T follicular helper cell (primary cell): ENCODE data around the gene TMEM253.

Experiments
- DNase-seq: peaks from one replicate; pipeline ENCODE4 v3.0.0-alpha.2; 2020; ENCODE audit warnings: low read depth

The TMEM253 gene

DNA sequence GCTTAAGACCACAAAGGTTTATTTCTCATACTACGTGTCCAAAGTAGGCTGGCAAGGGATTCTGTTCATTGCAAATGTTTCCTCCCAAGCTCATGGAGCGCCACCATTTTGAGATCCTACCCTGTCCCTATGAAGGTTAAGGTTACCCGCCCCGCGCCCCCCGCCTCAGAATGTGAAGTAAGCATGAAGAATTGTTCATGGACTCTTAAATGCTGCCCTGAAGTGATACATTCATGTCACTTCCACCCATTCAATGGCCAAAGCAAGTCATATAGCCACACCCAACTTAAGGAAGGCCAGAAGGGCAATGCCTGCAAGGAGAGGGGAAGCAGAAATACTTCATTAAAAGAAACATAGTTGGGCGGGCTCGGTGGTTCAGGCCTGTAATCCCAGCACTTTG is 4.2 kb downstream of the TMEM253 start:
- no peak for DNase-seq

DNA sequence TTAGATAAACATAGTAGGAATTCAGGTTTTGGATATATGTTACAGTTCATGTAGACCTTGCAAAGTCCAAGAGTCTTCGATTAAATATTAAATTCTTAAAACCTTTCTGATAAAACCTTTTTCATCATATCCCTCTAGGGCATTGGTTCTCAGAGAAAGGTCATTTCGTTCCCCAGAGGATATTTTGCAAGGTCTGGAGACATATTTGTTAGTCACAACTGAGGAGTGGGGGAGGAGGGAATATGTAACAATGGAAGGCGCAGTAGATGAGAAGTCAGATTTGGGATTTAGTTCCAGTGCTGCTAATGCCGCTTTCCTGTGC is 5.3 kb downstream of the TMEM253 start:
- DNase-seq: no peak

DNA sequence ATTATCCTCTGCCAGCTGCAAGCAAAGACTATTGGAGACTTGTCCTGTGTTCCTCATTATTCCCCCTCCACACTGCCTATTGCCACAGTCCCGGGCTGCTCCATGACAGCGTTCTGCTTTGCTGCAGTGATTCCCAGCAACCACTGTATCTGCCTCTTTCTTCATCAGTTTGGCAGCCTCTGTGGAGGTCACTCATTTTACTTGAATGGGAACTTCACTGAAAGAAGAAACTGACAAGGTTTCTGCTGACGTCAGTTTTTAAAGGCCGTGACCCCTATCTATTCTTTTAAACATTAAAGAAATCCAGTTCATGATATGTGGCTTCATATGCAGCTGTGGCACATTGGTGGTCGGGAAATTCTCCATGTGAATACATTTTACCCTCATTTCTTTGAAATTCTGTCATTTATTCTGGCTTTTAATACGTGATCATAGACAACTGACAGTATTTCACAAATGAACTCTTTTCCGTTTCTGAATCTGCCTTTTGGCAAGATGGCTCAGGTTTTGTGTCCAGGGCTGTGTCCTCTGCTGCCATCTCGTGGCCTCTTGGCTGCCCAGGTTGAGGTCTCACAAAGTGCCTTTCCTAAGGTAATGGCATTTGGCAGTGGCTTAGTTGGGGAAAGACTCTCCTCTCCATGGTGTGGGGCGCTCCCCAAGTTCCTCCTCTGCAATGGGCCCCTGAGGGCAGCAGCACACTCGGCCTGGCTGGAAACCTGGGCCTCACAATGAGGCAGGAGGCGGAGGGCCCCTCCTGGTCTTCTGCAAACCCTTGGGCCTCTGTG is 5.8 kb downstream of the TMEM253 start:
- peak; percentile 64 for DNase-seq

DNA sequence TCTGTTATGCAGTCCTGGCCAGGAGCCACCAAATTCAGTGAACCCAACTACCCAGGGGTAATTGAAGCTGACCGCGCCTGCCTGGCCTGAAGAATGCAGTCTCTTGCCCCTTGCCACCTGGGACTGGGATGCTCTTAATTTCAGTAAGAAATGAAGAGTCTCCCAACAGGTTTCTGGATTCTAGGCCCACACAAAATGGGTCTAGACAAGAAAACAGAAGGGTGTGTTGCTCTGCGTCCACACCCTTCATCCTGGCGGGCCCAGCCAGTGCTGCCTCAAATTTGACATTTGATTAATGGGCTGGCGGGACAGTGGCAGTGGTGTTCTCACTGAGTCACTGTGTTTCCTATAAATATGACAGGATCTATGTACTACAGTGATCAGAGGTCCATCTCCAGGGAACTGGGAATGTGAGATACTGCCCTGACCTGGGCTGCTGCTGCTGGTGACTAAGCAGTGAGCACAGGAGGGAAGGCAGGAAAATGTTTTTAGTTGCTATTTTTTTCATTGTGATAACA is 6.5 kb downstream of the TMEM253 start:
- DNase-seq: no peak

DNA sequence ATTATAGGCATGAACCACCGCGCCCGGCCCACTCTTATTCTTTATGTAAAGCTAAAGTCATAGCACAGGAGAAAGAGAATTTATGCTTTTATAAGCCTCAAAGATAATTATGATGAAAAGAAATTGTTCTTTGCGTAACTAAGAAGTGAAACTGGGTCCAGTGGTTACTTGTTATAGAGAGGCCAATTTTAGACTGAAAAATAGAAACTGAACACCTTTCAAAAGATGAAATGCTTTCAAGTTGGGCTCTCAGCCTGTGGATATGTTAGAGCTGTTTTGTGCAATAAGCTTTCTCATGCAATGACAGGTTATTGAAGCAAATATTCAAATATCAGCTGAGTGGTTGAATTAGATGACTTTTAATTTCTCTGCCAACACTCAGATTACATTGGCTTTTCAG is 7.9 kb downstream of the TMEM253 start:
- DNase-seq: no peak

DNA sequence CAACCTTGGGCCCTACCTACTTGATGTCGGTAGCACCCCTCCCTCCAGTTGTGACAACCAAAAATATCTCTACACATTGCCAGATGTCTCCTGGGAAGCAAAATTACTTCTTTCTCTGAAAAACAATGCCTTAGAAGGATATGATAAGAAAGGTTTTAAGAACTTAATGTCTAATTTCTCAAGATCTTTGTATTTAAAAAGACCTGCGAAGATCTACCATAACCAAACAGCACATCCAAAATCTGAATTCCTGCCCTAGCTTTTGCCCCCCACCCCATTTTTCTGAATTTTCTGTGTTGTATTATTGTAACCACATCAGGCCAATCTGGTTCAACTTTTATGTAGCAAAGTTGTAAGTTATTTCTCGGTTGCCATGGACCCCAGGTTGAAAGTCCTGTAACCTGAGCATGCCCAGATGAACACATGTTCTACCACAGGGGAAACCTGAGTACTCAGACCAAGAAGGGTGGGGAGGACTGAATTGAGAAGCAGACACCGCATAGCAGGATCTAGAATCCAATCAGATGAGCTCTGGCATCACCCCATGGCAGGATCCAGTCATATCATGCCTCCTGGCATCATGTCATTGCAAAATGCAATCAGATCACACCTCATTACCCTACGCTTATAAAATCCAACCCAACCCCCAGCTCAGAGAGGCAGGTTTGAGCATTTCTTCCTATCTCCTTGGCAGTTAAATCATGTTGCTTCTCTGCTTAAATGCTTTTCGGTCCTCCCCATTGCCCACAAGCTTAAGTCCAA is 8.7 kb downstream of the TMEM253 start:
- DNase-seq: no peak

DNA sequence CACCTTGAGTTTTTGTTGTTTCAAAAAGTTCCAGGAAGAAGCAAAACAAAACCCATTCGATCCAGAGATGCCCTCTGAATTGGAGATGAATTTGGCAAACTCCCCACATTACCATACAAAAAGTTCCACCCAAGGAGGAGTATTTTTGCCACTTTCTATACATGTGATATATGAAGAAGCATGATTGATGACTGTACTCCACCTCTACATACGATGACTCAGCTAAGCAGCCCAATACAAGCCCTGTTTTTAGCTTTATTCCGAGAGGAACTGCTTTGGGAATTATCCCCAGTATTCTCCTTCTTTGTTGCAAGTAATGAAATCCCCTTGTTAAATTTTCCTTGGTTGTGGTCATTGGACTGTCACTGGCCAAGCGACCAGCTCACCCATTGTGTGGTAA is 11.4 kb downstream of the TMEM253 start:
- no peak for DNase-seq

DNA sequence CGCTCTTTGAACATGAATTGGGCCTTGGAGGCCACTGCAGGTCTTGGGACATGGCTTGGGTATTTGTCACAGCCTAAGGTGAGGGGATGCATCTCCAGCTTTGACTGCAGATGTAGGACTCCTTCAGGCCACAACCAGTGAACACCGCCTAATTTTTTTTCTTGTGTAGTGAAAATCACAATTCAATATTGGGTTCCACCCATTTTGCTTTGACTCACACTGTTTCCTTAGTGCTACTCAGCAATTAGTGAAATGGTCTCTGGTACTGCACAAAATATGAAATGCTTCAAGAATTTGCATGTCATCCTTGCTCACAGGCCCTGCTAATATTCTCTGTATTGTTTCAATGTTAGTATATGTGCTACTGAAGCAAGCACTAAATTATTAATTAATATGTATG is 12.5 kb downstream of the TMEM253 start:
- no peak for DNase-seq

DNA sequence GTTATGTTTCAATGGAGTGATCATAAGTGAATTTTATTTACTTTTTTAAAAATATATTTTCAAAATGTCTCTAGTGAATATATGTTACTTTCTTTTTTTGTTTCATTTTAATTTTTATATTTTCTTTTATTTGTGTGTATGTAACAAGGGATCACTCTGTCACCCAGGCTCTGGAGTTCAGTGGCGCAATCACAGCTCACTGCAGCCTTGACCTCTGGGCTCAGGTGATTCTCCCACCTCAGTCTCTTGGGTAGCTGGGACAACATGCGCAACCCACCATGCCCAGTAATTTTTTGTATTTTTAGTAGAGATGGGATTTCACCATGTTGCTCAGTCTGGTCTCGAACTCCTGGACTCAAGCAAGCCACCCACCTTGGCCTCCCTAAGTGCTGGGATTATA is 18.1 kb downstream of the TMEM253 start:
- no peak for DNase-seq

DNA sequence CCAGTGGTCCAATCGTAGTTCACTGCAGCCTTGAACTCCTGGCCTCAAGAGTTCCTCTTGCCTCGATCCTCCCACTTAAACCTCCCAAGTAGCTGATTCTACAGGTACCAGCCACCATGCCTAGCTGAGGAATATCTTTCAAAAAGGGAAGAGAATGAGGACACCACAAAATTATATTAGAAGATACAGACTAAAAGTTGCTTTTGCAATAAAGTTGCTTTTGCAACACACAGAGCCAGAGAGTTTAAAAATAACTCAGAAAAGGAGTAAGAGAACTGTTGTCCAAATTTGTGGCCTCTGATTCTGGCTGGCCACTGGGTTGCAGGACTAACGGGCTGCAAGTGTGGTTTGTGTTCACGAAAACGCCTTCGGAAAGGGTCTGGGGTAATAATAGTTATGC is 19.8 kb downstream of the TMEM253 start:
- DNase-seq: no peak

DNA sequence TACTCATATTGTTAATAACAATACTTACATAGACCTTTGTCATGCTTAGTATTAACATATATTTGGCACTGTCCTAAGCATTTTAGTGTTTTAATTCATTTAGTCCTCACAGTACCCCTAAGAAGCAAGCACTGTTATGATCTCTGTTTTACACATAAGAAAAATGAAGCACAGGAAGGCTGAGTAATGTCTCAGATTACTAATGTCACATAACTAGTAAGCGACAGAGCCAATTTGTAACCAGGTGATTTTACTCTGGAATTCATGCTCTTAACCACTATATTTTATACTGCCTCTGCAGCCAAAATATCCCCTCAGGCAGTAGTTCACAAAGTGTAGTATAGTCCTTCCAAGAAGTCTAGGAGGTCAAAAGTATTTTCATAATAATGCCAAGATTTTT is 20.3 kb downstream of the TMEM253 start:
- DNase-seq: no peak

DNA sequence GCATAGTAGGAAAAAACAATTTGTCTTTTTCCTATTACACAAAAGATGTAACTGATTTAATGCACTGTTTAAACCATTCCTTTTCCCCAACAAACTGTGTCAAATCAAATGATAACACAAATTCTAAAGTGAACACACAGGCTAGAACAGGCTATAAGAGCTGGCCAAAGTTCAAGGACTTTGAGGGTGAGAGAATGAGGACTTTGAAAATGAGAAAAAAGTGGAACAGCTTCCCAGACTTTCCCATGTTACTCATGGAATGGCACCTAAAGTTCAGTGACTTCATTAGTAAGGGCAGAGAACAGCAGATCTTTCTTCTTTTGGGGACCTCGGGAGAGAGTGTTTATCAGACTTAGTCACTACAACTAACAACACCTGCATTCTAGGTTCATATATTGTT is 22.6 kb downstream of the TMEM253 start:
- DNase-seq: no peak

DNA sequence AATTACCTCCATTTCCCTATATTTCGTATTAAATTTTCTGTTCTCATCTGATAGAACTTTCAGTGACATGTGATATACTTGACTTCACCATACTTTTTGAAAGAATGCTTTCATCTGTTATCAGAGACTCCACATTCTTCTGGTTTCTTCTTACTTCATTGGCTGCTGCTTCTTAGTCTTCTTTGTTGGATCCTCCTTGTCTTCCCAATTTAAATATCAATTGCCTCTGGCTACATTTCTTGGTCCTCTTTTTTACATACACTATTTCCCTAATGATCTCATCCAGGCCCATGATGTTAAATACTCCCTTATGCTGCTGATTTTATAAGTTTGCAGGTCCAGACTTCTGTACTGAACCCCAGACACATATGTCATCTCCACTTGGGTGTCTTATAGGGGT is 33.0 kb downstream of the TMEM253 start:
- DNase-seq: no peak

DNA sequence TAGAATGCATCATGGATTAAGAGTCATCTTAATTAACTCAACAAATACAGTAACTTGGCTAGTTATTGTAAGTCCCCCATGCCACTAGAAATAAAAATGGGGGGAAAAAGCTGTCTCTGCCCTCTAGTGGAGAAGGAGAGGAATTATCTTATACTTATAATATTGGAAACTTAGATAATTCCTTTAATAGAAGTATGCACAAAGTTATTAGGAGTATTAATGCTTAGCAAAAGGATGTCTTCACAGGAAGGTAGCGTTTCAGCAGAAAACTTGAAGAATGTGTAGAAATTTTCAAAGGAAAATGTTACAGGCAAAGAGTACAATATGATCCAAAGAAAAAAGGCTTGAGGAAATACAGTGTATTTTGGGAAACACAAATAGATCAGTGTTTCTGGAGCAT is 35.2 kb downstream of the TMEM253 start:
- DNase-seq: no peak

DNA sequence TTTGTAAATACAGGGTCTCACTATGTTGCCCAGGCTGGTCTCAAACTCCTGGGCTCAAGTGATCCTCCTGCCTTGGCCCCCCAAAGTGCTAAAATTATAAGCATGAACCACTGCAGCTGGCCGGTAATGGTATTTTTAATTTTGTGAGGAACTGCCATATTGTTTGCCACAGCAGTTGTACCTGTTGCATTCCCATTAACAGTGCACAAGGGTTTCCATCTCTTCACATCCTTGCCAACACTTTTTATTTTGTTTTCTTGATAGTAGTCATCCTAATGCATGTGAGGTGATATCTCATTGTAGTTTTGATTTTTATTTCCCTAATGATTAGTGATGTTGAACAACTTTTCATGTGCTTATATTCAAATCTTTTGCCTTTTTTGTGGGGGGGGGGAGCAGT is 41.5 kb downstream of the TMEM253 start:
- no peak for DNase-seq

DNA sequence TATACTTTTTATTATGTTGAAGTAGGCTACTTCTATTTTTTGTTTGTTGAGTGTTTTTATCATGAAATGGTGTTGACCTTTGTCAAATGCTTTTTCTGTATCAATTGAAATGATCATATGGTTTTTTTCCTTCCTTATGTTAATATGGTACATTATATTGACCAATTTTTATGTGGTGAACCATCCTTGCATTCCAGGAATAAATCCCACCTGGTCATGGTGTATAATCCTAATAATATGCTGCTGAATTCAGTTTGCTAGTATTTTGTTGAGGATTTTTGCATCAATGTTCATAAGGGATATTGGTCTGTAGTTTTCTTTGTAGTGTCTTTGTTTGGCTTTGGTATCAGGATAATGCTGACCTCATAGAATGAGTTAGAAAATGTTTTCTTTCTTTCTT is 44.6 kb downstream of the TMEM253 start:
- DNase-seq: no peak

DNA sequence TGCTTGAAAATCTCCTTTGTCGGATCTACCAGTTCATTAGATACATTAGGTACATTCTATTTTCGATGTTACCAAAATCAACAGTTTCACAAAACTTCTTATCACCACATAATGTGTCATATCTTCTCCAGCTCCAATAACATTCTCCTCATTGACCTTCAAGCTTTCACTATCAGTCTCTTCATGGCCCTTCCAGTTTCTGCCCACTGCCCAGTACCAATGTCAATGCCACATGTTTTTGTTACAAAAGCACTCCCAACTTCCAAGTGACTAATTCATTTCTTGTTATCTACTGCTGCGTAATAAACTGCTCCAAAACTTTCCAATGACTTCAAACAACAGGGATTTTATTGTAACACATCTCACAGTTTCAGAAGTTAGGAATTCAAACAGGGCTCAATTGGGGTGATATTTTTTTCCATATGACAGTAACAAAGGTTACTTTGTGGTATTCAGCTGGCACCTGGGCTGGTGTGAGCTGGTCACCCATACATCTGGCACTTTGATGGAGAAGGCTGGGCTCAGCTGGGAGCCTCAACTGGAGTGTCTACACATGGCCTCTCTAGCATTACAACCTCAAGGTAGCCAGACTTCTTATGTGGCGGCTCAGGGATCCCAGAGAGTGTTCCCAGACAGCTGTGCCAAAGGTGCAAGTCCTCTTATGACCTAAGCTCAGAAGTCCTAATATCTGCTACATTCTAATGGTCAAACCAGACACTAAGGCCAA is 48.9 kb downstream of the TMEM253 start:
- no peak for DNase-seq
